Esophagus squamous epithelium (tissue), 4 donors: ENCODE data around the gene ZBTB38.

Experiments used
- POLR2A ChIP-seq, 4 donors: fragments of 450-650 bp; IDR thresholded peaks; one replicate each; pipeline ENCODE4 v1.6.1; 2017; ENCODE audit warnings: antibody characterized with exemption in 4 of 4, mild to moderate bottlenecking in 4 of 4, moderate library complexity in 3 of 4
- TF ChIP-seq, protein P1 (sequence below), 6 experiments: fragments of 450-650 bp in 4 of 6; fragments of 200-600 bp in 2 of 6; sonication (generic) in 2 of 6; IDR thresholded peaks; one replicate each; pipeline ENCODE4 v1.5.1; 2016 to 2019; ENCODE audit warnings: antibody characterized with exemption in 6 of 6, mild to moderate bottlenecking in 4 of 6, moderate library complexity in 4 of 6

DNA sequence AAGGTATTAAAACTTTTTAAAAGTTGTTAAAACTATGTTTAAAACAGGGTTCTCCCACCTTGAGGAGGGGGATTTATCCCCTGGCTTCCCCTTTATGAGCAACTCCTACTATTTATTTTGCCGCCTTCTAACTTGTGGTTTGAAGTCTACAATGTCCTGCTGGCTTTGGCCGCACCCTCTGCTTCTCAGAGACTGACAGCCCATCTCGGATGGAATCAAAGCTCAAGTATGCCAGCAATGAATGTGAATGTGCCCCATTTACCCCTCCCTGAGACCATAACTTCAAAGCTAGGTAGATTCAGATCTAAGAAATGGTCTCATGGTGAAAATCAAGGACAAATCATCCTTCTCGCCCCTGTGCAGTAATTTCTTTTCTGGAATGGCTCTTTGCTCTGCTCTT is 10.3 kb downstream of the ZBTB38 start:
- no peak for TF ChIP-seq POLR2A (IDR thresholded peaks at IDR 0.05)
- TF ChIP-seq, protein P1, sequence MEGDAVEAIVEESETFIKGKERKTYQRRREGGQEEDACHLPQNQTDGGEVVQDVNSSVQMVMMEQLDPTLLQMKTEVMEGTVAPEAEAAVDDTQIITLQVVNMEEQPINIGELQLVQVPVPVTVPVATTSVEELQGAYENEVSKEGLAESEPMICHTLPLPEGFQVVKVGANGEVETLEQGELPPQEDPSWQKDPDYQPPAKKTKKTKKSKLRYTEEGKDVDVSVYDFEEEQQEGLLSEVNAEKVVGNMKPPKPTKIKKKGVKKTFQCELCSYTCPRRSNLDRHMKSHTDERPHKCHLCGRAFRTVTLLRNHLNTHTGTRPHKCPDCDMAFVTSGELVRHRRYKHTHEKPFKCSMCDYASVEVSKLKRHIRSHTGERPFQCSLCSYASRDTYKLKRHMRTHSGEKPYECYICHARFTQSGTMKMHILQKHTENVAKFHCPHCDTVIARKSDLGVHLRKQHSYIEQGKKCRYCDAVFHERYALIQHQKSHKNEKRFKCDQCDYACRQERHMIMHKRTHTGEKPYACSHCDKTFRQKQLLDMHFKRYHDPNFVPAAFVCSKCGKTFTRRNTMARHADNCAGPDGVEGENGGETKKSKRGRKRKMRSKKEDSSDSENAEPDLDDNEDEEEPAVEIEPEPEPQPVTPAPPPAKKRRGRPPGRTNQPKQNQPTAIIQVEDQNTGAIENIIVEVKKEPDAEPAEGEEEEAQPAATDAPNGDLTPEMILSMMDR (IDR thresholded peaks at IDR 0.05): no peak
